NCI-H1417 (cell line): ENCODE results near the gene PDE4B.
A peak's percentile ranks its signal among the peaks of the same experiment; 100 is the strongest.

Experiments
- DNase-seq, 3 experiments: peaks; one replicate each; lab custom pipeline; 2025; lab: John Stamatoyannopoulos, UW

PDE4B gene

GRCh38 chr1:66360285-66360724 is 567.6 kb downstream of the PDE4B start:
- DNase-seq: peak; percentile 15 to 81 (median 71)

- DNase-seq: no peak
Measured at GRCh38 chr1:66364578-66365391, 572.1 kb downstream of the PDE4B start.

GRCh38 chr1:66365635-66366034 is 572.9 kb downstream of the PDE4B start:
- DNase-seq: no peak

- peak in 2 of 3 experiments; percentile 10 to 45 for DNase-seq
Measured at GRCh38 chr1:66366634-66367033, 573.9 kb downstream of the PDE4B start.

DNA sequence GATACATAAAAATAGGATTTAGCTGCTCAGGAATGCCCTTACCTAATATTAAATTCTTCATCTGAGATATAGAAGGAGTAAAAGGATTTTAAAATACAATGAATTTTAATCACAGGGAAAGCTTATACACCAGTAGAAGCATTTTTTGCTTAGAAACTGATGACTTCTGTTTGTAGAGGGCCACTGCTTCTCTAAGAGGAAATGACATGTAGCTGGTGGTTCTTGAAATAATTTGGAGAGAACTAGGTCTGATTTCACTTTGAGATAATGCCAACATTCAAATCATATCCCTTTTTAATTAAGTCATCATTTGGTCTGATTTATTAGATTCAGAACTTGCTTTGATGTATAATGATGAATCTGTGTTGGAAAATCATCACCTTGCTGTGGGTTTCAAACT is 574.7 kb downstream of the PDE4B start:
- DNase-seq: no peak

DNA sequence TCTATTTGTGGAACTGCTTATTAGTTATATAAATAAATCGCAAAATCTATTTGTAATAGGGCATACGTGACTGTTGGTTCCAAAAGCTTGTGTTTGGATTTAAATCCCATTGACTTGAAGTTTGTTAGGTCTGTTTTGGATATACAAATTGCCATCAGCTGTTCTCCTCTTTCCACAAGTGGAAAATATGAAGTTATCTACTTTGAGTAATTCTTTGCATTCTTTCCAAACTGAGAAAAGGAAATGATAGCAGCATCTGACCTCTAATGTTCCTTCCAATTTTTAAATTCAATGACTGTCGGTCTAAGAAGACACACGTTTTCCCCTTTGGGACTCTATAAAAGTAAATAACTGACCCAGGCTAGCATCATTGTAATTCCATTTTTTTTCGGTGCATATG is 575.6 kb downstream of the PDE4B start:
- no peak for DNase-seq

- DNase-seq: peak in 1 of 3 experiments; percentile 41
Measured at GRCh38 chr1:66370462-66370971, 577.8 kb downstream of the PDE4B start.

GRCh38 chr1:66371233-66372005 is 578.7 kb downstream of the PDE4B start:
- no peak for DNase-seq

DNA sequence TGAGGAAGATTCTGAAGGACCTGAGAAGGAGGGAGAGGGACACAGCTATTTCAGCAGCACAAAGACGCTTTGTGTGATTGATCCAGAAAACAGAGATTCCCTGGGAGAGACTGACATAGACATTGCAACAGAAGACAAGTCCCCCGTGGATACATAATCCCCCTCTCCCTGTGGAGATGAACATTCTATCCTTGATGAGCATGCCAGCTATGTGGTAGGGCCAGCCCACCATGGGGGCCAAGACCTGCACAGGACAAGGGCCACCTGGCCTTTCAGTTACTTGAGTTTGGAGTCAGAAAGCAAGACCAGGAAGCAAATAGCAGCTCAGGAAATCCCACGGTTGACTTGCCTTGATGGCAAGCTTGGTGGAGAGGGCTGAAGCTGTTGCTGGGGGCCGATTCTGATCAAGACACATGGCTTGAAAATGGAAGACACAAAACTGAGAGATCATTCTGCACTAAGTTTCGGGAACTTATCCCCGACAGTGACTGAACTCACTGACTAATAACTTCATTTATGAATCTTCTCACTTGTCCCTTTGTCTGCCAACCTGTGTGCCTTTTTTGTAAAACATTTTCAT is 579.9 kb downstream of the PDE4B start:
- no peak for DNase-seq

DNA sequence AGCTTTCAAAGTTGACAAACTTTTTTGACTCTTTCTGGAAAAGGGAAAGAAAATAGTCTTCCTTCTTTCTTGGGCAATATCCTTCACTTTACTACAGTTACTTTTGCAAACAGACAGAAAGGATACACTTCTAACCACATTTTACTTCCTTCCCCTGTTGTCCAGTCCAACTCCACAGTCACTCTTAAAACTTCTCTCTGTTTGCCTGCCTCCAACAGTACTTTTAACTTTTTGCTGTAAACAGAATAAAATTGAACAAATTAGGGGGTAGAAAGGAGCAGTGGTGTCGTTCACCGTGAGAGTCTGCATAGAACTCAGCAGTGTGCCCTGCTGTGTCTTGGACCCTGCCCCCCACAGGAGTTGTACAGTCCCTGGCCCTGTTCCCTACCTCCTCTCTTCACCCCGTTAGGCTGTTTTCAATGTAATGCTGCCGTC is 580.5 kb downstream of the PDE4B start:
- no peak for DNase-seq

DNA sequence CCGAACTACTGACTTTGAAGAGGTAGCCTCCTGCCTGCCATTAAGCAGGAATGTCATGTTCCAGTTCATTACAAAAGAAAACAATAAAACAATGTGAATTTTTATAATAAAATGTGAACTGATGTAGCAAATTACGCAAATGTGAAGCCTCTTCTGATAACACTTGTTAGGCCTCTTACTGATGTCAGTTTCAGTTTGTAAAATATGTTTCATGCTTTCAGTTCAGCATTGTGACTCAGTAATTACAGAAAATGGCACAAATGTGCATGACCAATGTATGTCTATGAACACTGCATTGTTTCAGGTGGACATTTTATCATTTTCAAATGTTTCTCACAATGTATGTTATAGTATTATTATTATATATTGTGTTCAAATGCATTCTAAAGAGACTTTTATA is 581.5 kb downstream of the PDE4B start:
- no peak for DNase-seq

DNA sequence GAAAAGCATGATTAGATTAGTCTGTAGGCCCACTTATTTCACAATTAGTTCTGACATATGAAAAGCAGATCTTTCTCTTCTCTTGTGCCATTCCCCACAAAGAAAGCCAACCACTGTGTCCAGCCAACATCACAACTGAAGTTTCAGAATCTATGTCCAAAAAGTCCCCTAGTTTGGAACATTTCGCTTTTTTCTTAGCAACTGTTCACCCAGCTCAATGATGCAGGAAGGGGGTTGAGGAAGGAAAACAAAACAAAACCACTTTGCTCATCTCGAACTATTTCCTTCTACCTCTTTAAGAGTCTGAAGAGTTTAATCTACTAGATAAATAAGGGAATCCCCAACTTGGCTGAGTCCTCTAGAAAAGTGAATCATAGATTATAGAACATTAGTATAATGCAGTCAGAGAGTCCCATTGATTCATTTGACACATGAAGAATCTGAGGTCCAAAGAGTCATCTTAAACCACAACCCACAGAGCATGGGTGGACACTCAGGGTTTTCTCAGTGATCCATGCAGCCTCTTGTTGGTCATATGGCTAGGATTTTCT is 581.9 kb downstream of the PDE4B start:
- no peak for DNase-seq

- no peak for DNase-seq
Measured at GRCh38 chr1:66375125-66375524, 582.4 kb downstream of the PDE4B start.

DNA sequence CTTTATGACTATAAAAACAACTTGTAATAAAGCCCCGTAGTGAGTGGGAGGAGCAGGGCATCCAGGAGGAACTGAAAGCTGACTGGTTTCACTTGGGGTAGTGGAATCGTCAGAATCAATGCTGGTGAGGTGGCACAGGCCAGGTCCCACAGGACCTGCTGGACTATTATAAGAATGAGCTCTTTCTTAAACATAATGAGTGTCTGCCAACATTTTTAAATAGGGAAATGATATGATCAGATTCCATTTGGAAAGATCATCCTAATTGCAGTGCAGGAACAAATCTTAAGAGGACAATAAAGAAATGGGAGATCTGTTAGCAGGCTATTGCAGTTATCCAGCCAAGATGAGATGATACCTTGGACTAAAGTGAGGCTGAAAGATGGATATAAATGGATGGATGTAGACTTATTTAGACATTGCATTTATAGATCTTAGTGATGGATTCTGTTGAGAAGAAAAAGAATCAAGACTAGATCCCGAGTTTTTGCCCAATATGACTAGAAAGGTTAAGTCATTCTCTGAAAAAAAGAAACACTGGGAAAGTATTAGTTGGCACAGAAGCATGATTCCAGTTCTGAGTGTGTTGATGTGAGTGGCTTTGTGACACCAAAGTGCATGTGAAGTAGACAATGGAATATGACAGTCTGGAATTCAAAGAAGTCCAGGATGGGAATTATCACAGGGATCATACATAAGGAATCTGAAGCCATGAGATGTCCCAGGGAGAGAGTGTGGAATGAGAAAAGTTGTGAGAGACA is 587.9 kb downstream of the PDE4B start:
- no peak for DNase-seq

DNA sequence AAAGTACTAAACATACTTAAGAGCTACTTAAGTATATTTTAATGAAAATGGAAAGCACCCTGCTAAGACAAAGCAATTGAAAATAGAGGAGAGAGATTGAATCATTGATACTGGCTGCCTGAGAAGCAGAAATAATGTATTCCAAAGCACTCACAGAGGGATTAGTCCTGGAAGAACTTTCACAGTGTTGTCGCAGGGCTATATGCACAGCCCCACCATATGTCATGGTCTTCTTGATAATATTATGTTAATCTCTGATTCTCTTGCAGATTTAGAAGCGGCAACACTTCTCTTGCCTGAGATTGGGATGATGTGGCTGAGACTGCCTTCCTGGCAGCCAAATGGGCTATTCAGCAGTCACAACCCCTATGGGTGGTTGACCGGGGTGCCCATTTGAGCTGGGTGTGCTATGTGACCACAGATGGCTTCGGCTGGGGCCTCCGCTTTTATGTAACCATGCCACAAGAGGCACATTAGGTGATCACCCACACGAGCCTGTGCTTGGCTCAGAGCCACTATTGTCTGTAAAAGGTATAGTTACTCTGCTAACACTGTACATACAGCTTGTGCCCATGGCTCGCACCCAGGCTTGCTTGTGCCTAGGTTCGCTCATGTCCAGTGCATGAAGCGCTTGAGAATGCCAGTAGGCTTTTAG is 589.1 kb downstream of the PDE4B start:
- DNase-seq: no peak

DNA sequence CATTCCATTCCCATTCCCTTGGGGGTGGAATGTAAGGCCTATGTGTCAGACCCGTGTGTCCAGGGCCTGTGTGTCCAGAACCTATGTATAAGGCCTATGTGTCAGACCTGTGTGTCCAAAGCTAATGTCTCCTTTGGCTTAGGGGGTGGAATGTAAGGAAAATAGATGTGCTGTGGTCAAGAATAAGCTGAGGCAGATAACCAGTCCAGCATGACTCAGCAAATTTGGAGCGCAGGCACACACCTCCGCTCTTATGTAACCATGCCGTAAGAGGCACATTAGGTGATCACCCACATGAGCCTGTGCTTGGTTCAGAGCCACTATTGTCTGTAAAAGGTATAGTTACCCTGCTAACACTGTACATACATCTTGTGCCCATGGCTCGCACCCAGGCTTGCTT is 590.5 kb downstream of the PDE4B start:
- no peak for DNase-seq

DNA sequence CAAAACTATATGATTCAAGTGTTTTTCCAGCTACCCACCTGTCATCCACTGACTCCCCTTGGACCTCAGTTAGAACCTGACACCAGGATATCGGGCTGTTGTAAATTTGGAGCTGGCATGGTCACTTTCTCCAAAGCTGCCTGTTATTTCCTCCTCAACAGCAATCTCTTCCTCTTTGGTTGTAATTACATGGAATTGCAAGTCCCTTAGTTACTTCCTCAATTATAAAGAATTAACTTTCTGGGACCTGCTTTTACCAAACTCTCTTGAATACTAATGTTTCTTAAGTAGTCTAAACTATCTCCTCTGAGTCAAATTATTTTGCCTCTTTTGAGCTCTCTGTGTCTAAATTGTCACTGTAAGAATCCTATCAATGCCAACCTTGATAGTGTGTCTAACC is 590.9 kb downstream of the PDE4B start:
- DNase-seq: no peak

DNA sequence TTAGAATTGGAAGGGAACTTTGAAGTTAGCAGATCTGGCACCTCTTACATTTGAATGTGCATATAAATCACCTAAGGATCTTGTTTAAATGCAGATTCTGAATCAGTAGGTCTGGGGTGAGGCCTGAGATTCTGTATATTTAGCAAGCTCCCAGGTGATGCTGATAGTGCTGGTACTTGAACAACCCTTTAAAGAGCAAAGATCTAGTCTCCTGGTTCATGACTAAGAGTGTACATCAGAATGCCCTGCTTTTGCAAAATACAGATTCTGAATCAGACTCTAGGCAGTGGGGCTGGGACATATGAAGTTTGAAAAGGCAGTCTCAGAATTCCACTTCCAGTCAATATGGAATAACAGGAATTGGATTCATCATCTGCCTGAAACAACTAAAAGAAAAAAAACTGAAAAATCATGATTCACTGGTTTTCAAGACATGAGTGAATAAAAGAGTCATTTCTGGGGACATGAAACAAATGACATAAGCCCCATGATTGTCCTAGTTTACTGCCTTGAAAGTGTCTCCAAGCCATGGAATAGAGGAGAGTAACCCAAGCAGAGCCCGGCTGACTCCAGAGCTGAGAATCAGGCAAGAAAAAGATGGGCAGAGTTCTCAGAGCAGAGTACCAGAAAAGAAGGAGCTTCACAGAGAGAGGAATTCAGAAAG is 591.7 kb downstream of the PDE4B start:
- DNase-seq: no peak

- DNase-seq: no peak
Measured at GRCh38 chr1:66386712-66387111, 594.0 kb downstream of the PDE4B start.

- peak in 1 of 3 experiments; percentile 38 for DNase-seq
Measured at GRCh38 chr1:66388913-66389312, 596.2 kb downstream of the PDE4B start.
